Naive thymus-derived CD4-positive, alpha-beta T cell (primary cell): ENCODE results near the gene NFATC3. TPM values are rescaled to one million over a fixed set of nuclear protein-coding genes. Genes with fewer than 3 reads are reported as not detected.
A peak's percentile ranks its signal among the peaks of the same experiment; 100 is the strongest.
"Not testable (repeated sequence)": the region's sequence is repeated elsewhere in the genome, so short reads cannot be mapped to it uniquely, and the experiment has no call there.

Experiments
- ATAC-seq: fragments of 150-1000 bp; cut with Tn5 transposase; 2 replicates; pipeline ENCODE4 v1.10.0; 2021; ENCODE audit warnings: mild to moderate bottlenecking, moderate library complexity
- CTCF ChIA-PET: fragments of 350-600 bp; sonication (Branson Sonifier 250); formaldehyde crosslinking; loops from one replicate; lab custom pipeline; 2021; ENCODE audit warnings: antibody characterized with exemption; lab: Charles Lee
- POLR2A ChIA-PET: fragments of 350-600 bp; sonication (Branson Sonifier 250); formaldehyde crosslinking; loops from one replicate; lab custom pipeline; 2021; ENCODE audit warnings: antibody characterized with exemption, inconsistent platforms; lab: Charles Lee
- DNase-seq, 9 donors: peaks; one replicate each; pipeline versions ENCODE4 v3.0.0 to v3.0.0-alpha.2; 2020 to 2022; ENCODE audit warnings: mixed read lengths in 1 of 9
- H3K27ac ChIP-seq: one replicate; pipeline ENCODE4 v1.7.0; 2013; ENCODE audit warnings: mild to moderate bottlenecking, low read depth, low read length, moderate library complexity
- H3K27me3 ChIP-seq, 2 donors: one replicate each; pipeline ENCODE4 v1.7.0; 2013; ENCODE audit warnings: low read length in 2 of 2, mild to moderate bottlenecking in 2 of 2, moderate library complexity in 2 of 2; ENCODE audit not compliant: control insufficient read depth in 2 of 2, insufficient read depth in 2 of 2
- H3K36me3 ChIP-seq, 3 experiments: 1 replicate in 2 of 3; 2 replicates in 1 of 3; pipeline ENCODE4 v1.7.0; 2013; ENCODE audit warnings: low read length in 3 of 3, mild to moderate bottlenecking in 3 of 3, moderate library complexity in 1 of 3; ENCODE audit not compliant: insufficient read depth in 3 of 3, control insufficient read depth in 2 of 3
- H3K4me1 ChIP-seq, 2 donors: one replicate each; pipeline ENCODE4 v1.7.0; 2013; ENCODE audit warnings: low read length in 2 of 2, mild to moderate bottlenecking in 2 of 2, moderate library complexity in 1 of 2; ENCODE audit not compliant: control insufficient read depth in 2 of 2, insufficient read depth in 2 of 2
- H3K4me3 ChIP-seq: 2 replicates; pipeline ENCODE4 v1.7.0; 2013; ENCODE audit warnings: mild to moderate bottlenecking, low read length
- H3K9me3 ChIP-seq, 3 experiments: 1 replicate in 2 of 3; 2 replicates in 1 of 3; pipeline ENCODE4 v1.7.0; 2013; ENCODE audit warnings: low read length in 3 of 3; ENCODE audit not compliant: control insufficient read depth in 2 of 3
- H3K27ac Mint-ChIP-seq, 9 donors: one replicate each; pipeline ENCODE4 v1.8.0; 2020 to 2022; ENCODE audit warnings: mixed read lengths in 9 of 9, mild to moderate bottlenecking in 8 of 9, moderate library complexity in 5 of 9, inconsistent platforms in 2 of 9
- H3K27me3 Mint-ChIP-seq, 5 donors: one replicate each; pipeline ENCODE4 v1.8.0; 2021 to 2022; ENCODE audit warnings: mixed read lengths in 5 of 5, mild to moderate bottlenecking in 1 of 5
- H3K36me3 Mint-ChIP-seq, 5 donors: one replicate each; pipeline ENCODE4 v1.8.0; 2020 to 2022; ENCODE audit warnings: mixed read lengths in 5 of 5, mild to moderate bottlenecking in 3 of 5, inconsistent platforms in 1 of 5
- H3K4me1 Mint-ChIP-seq, 7 donors: one replicate each; pipeline ENCODE4 v1.8.0; 2020 to 2022; ENCODE audit warnings: mixed read lengths in 7 of 7, mild to moderate bottlenecking in 3 of 7, inconsistent platforms in 1 of 7
- H3K4me3 Mint-ChIP-seq, 10 donors: one replicate each; pipeline ENCODE4 v1.8.0; 2020 to 2022; ENCODE audit warnings: mild to moderate bottlenecking in 10 of 10, mixed read lengths in 10 of 10, moderate library complexity in 6 of 10, inconsistent platforms in 2 of 10
- H3K9me3 Mint-ChIP-seq, 11 donors: one replicate each; pipeline ENCODE4 v1.8.0; 2020 to 2022; ENCODE audit warnings: mixed read lengths in 11 of 11, mild to moderate bottlenecking in 4 of 11, inconsistent platforms in 1 of 11, moderate library complexity in 1 of 11
- intact Hi-C, 2 donors: fragments of 100-400 bp; cut with micrococcal nuclease; formaldehyde crosslinking; loops; one replicate each; pipeline ENCODE4 v1.15.1; 2023
- polyA plus RNA-seq, 2 donors: library from polyadenylated mRNA; unstranded; fragments of 300-500 nt; fragmentation: Illumina TruSeq; gene quantifications; one replicate each; pipeline ENCODE4 v1.2.3, GENCODE V29; 2021
- total RNA-seq, 6 experiments: library from RNA in 5 of 6; stranded (reverse) in 5 of 6; gene quantifications; 1 replicate in 5 of 6; 2 replicates in 1 of 6; pipeline ENCODE4 v1.2.3 and lab custom pipeline; 2021 to 2026

Gene NFATC3
- total and polyA plus RNA-seq, 7 experiments from 2014 or later = 75.8 to 151 (median 121) TPM

- not testable (repeated sequence) for H3K9me3 ChIP-seq, ATAC-seq, H3K9me3 Mint-ChIP-seq, H3K27ac ChIP-seq, H3K27me3 ChIP-seq, H3K4me3 ChIP-seq, H3K36me3 ChIP-seq, H3K36me3 Mint-ChIP-seq, H3K27me3 Mint-ChIP-seq, DNase-seq
- intact Hi-C loops = loop anchor here (5.0 kb wide), 2 partner anchors 40 to 120 kb away; no protein-coding TSS in a partner anchor
- H3K27ac Mint-ChIP-seq = peak overlapping the region in 7 of 9 donors; percentile 62 to 90 (median 86)
- ChIA-PET POLR2A (interaction anchor here (0.7 to 3.5 kb wide), 8 partner anchors 7 to 247 kb away, joined by 3 to 24 read pairs (median 4); partner anchors contain the start of gene NFATC3), CTCF (interaction anchor here (0.8 to 3.9 kb wide), 9 partner anchors 8 to 169 kb away, joined by 3 to 18 read pairs (median 5); partner anchors contain the start of gene NFATC3)
- peaks cover 71 to 94% (median 86%) of the 10 kb centered on the region in 7 donors for H3K4me1 Mint-ChIP-seq
- peaks cover 86 to 87% of the 10 kb centered on the region in 2 donors for H3K4me1 ChIP-seq
- H3K4me3 Mint-ChIP-seq = peak overlapping the region in 8 of 10 donors; percentile 3 to 96 (median 45)
Observed at GRCh38 chr16:68092275-68092674, 7.1 kb downstream of the NFATC3 start.

GRCh38 chr16:68093816-68094613 is 8.8 kb downstream of the NFATC3 start:
- H3K9me3 ChIP-seq = no peaks in the 10 kb centered on the region
- DNase-seq (peak in 7 of 9 donors; percentile 30 to 57 (median 40)), ATAC-seq (peak; percentile 89)
- Mint-ChIP-seq H3K27ac (peak overlapping the region; percentile 56 to 92 (median 83)), H3K4me1 (peaks cover 64 to 97% (median 84%) of the 10 kb centered on the region in 7 donors), H3K27me3 (no peaks in the 10 kb centered on the region), H3K36me3 (peaks cover 0 to 8% (median under 1%) of the 10 kb centered on the region in 5 donors), H3K9me3 (no peaks in the 10 kb centered on the region), H3K4me3 (peak overlapping the region; percentile 28 to 72 (median 58))
- H3K4me3 ChIP-seq = no peak overlapping the region
- peak overlapping the region; percentile 17 for H3K27ac ChIP-seq
- no peaks in the 10 kb centered on the region for H3K27me3 ChIP-seq
- ChIA-PET POLR2A (interaction anchor here (0.6 to 3.5 kb wide), 9 partner anchors 9 to 158 kb away, joined by 3 to 24 read pairs (median 3); partner anchors contain the start of gene NFATC3), CTCF (interaction anchor here (0.7 to 3.9 kb wide), 26 partner anchors 9 to 230 kb away, joined by 3 to 30 read pairs (median 4); partner anchors contain the start of gene NFATC3)
- intact Hi-C loops = loop anchor here (1.0 to 5.0 kb wide), 7 partner anchors 9 to 234 kb away; partner anchors contain the start of gene NFATC3 (in 1 of the 2)
- H3K36me3 ChIP-seq = no peaks in the 10 kb centered on the region
- peaks cover 74 to 81% of the 10 kb centered on the region in 2 donors for H3K4me1 ChIP-seq

- H3K27ac ChIP-seq = no peak overlapping the region
- H3K4me1 ChIP-seq = peaks cover 71 to 76% of the 10 kb centered on the region in 2 donors
- H3K4me3 Mint-ChIP-seq = peak overlapping the region in 9 of 10 donors; percentile 10 to 72 (median 64)
Observed at GRCh38 chr16:68094614-68094934, 9.4 kb downstream of the NFATC3 start.

GRCh38 chr16:68096491-68096890 is 11.3 kb downstream of the NFATC3 start:
- H3K4me3 ChIP-seq = no peak overlapping the region
- Mint-ChIP-seq H3K27me3 (no peaks in the 10 kb centered on the region), H3K27ac (peak overlapping the region in 1 of 9 donors; percentile 42), H3K4me1 (peaks cover 52 to 93% (median 72%) of the 10 kb centered on the region in 7 donors), H3K36me3 (peaks cover 0 to 9% (median 4%) of the 10 kb centered on the region in 5 donors), H3K9me3 (no peaks in the 10 kb centered on the region), H3K4me3 (peak overlapping the region in 8 of 10 donors; percentile 0 to 54 (median 30))
- POLR2A ChIA-PET = interaction anchor here (1.1 to 2.1 kb wide), 2 partner anchors 11 to 14 kb away, joined by 3 to 11 read pairs; partner anchors contain the start of gene NFATC3
- H3K9me3 ChIP-seq = no peaks in the 10 kb centered on the region
- DNase-seq (no peak), ATAC-seq (no peak)
- peaks cover 64 to 69% of the 10 kb centered on the region in 2 donors for H3K4me1 ChIP-seq
- no peaks in the 10 kb centered on the region for H3K36me3 ChIP-seq
- no peaks in the 10 kb centered on the region for H3K27me3 ChIP-seq
- no peak overlapping the region for H3K27ac ChIP-seq
- intact Hi-C loops = no loop called here
- CTCF ChIA-PET = interaction anchor here (0.8 to 1.0 kb wide), 3 partner anchors 11 to 166 kb away, joined by 3 read pairs; partner anchors contain the start of gene NFATC3

More at GRCh38 chr16:68094614-68094934, 9.4 kb downstream of the NFATC3 start:
- H3K36me3 ChIP-seq = no peaks in the 10 kb centered on the region
- ATAC-seq = no peak
- Mint-ChIP-seq H3K9me3 (no peaks in the 10 kb centered on the region), H3K4me1 (peaks cover 60 to 96% (median 81%) of the 10 kb centered on the region in 7 donors), H3K27ac (peak overlapping the region; percentile 56 to 93 (median 83)), H3K27me3 (no peaks in the 10 kb centered on the region), H3K36me3 (peaks cover 0 to 9% (median 0%) of the 10 kb centered on the region in 5 donors)
- DNase-seq = no peak
- ChIA-PET CTCF (interaction anchor here (0.9 to 3.9 kb wide), 6 partner anchors 10 to 229 kb away, joined by 3 to 30 read pairs (median 5); no protein-coding TSS in a partner anchor), POLR2A (interaction anchor here (0.7 to 3.5 kb wide), 5 partner anchors 10 to 159 kb away, joined by 3 to 24 read pairs (median 3); partner anchors contain the start of gene NFATC3)
- H3K27me3 ChIP-seq = no peaks in the 10 kb centered on the region
- no peak overlapping the region for H3K4me3 ChIP-seq
- intact Hi-C loops = loop anchor here (1.0 to 5.0 kb wide), 7 partner anchors 9 to 234 kb away; partner anchors contain the start of gene NFATC3 (in 1 of the 2)
- no peaks in the 10 kb centered on the region for H3K9me3 ChIP-seq

- Histone ChIP-seq H3K4me3 (no peak overlapping the region), H3K27ac (no peak overlapping the region), H3K4me1 (peaks cover 58 to 67% of the 10 kb centered on the region in 2 donors), H3K9me3 (no peaks in the 10 kb centered on the region), H3K36me3 (no peaks in the 10 kb centered on the region), H3K27me3 (no peaks in the 10 kb centered on the region)
- intact Hi-C loops = no loop called here
- Mint-ChIP-seq H3K27me3 (no peaks in the 10 kb centered on the region), H3K4me3 (peak overlapping the region in 9 of 10 donors; percentile 22 to 55 (median 47)), H3K27ac (peak overlapping the region in 6 of 9 donors; percentile 8 to 67 (median 46)), H3K36me3 (peaks cover 0 to 13% (median 6%) of the 10 kb centered on the region in 5 donors), H3K4me1 (peaks cover 50 to 93% (median 72%) of the 10 kb centered on the region in 7 donors), H3K9me3 (peaks cover 0 to 2% (median 0%) of the 10 kb centered on the region in 11 donors)
- ChIA-PET CTCF (interaction anchor here (0.7 to 1.0 kb wide), 3 partner anchors 9 to 166 kb away, joined by 3 read pairs; partner anchors contain the start of gene NFATC3), POLR2A (interaction anchor here (0.5 to 2.1 kb wide), 3 partner anchors 11 to 179 kb away, joined by 3 to 11 read pairs (median 4); partner anchors contain the start of gene NFATC3)
- DNase-seq = no peak
- no peak for ATAC-seq
Observed at GRCh38 chr16:68097088-68097487, 11.9 kb downstream of the NFATC3 start.

- Mint-ChIP-seq H3K4me3 (peak overlapping the region in 5 of 10 donors; percentile 10 to 51 (median 39)), H3K9me3 (peaks cover 0 to 2% (median 0%) of the 10 kb centered on the region in 11 donors), H3K27me3 (no peaks in the 10 kb centered on the region), H3K36me3 (peaks cover 4 to 16% (median 12%) of the 10 kb centered on the region in 5 donors), H3K4me1 (peaks cover 52 to 95% (median 76%) of the 10 kb centered on the region in 7 donors), H3K27ac (peak overlapping the region in 1 of 9 donors; percentile 14)
- ChIA-PET POLR2A (interaction anchor here (2.1 kb wide), 1 partner anchor 12 kb away, joined by 11 read pairs; the partner anchor contains the start of gene NFATC3), CTCF (interaction anchor here (1.3 to 1.9 kb wide), 2 partner anchors 15 to 26 kb away, joined by 3 to 5 read pairs; no protein-coding TSS in a partner anchor)
- Histone ChIP-seq H3K27ac (no peak overlapping the region), H3K9me3 (no peaks in the 10 kb centered on the region), H3K4me1 (peaks cover 58 to 61% of the 10 kb centered on the region in 2 donors), H3K4me3 (no peak overlapping the region), H3K27me3 (no peaks in the 10 kb centered on the region), H3K36me3 (no peaks in the 10 kb centered on the region)
- intact Hi-C loops = no loop called here
- DNase-seq (no peak), ATAC-seq (no peak)
Observed at GRCh38 chr16:68097895-68098294, 12.7 kb downstream of the NFATC3 start.
